ENCODE measurements around the gene CPNE6.

The CPNE6 gene

DNA sequence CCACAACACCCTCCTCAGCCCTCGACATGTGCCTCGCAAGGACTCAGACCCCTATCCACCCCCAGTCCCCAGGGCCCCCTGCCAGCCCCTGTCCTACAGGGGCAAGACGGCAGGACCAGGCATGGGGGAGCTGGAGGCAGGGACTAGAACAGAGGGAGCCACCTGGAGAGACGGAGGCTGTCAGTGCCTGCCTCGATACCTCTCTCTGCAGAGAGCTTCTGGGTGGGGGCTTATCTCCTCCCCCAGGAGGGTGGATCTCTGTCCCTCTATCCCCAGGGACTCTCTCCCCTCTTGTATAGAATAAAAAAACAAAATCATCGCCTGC is 2.0 kb upstream of the CPNE6 start:
- no peak for DNase-seq (ENCODE audit: low read depth in 2 of 2)

DNA sequence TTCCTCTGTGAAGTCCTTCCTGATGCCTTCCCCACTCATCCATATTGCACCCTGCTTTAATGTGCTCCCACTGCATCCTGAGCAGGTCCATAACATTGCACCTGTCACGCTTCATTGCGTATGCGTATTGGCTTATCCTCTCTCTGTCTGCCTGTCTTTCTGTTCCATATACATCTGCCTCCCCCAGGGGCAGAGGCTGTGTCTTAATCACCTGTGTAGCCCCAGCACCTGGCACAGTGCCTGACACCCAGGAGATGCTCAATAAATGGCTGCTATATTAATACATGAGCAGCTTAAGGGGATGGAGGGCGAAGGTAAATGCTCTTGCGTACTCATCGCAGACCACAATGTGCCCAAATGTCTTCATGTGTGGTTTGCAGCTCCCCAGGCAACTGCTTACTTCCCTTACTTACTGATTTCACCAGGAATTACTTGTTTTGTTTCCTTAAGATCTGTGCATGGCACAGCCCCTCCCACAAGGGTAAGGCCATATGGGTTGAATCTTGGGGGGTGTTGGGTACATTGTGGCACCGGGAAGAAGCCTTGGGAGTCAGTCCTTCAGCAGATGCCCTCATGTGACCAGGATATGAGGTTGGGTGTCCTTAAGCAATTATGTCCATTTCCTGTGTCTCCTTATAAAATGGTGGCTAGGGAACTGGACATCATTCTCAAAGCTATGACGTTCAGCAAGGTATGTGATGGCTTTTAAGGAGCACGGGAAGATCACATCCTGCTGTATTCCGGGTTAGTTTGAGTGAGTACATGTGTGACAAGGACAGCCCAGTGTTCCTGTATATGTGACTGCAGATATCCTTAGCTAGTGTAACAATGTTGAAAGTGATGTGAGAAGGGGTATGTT is 848 bp upstream of the CPNE6 start:
- DNase-seq (ENCODE audit: low read depth in 2 of 2) = no peak

DNA sequence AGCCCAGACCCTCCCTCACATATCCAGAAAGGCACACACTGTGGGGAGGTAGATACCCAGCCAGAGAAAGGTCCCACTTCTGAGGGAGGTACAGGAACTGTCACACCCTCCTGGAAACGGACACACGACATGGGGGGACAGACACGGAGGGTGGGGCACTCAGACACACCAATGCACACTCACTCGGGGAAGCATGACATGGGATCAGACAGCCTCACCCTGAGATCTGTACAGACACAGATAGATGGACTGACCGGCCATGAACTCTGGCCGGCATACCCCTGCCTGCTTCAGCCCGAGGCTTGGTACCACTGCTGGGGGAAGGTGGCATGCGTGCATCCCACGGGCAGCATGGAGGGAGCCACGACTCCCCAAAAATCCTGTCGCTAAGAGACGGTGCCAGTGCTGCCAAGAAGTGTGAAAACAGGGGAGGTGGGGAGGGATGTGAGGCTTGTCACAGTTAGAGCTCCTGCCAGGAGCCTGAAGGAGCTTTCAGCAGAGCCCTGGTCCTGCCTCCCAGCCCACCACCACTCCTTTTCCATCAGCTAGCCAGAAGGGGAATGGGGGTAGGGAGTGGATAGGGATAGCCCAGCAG is 571 bp downstream of the CPNE6 start:
- no peak for DNase-seq (ENCODE audit: low read depth in 2 of 2)

DNA sequence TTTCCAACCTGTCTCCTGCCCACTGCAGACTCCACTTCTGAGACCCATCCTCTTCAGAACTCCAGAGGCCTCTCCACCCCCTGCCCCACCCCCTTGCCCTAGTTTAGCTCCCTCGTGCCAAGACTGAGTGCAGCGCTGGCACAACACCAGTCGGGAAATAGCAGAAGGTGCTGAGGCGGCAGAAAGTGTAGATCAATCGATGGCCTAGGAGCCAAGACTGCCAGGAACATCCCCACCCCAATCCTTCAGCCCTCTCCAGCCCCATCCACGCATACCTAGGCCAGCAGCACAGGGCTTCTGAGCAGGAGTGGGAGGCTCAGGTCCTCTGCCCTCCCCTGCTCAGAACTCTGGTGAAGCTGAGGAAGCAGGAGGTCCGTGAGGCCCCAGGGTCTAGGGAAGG is 1.1 kb downstream of the CPNE6 start:
- DNase-seq (ENCODE audit: low read depth in 2 of 2) = no peak

DNA sequence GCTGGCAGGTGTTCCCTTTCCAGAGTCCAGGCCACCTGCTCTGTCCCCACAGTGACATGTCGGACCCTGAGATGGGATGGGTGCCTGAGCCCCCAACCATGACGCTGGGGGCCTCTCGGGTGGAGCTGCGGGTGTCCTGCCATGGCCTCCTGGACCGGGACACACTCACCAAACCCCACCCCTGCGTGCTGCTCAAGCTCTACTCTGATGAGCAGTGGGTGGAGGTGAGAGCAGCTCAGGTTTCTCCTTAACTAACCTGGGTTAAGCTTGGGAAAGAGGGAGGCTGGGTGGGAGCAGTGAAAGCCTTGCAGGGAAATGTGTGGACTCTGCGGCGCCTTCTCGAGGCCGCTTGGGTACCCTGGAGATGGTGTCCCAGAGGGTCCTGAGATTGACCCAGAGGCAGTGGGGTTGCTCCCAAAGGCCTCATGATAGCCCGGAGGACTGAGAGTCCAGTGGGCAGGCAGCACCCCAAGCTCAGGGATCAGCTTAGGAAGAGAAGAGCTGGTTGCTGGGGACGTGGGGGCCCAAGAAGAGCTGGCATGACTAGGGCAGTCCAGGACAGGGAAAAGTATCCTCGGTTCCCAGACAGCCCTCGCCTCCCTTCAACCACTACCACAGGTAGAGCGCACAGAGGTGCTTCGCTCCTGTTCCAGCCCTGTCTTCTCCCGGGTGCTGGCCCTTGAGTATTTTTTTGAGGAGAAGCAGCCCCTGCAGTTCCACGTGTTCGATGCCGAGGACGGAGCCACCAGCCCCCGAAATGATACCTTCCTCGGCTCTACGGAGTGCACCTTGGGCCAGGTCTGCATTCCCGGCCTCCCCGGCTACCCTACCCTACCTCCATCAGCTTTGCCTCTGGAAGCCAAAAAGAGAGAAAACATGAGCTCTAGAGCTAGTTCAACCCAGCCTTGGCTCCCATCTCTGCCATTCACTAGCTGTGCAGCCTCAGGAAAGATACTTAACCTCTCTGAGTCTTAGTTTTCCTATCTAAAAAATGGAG is 1.8 kb downstream of the CPNE6 start:
- DNase-seq (ENCODE audit: low read depth in 2 of 2) = no peak

DNA sequence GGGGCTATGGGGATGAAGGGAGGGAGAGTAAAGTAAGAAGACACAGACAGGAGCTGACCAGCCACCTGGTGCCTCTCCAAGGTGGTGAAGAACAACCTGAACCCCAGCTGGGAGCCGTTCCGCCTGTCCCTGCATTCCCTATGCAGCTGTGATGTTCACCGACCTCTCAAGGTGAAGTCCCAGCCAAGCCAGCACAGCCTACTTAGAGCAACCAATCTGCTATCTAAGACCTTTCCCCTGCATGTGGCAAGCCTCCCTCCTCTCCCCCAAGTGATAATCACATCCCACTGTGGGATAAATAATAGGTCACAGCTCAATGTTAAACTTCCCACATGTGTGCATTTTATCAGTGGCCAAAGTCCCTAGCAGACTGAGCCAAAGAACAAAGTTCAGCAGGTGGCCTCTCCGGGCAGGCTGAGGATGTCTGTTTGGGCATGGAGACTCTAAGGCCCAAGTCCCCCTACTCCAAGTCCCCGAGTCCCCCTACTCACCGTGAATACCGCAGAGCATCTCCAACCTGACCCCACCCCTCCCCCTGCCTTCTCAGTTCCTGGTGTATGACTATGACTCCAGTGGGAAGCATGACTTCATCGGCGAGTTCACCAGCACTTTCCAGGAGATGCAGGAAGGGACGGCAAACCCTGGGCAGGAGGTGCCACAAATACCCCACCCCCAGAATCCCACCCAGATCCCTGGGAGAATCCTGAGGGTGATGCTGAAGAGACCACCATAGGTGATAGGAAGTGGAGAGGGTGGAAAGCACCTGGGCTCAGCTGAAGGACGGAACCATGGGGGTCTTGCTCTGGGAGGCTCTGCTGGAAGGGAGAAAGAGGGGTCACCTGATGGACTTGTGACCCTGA is 3.5 kb downstream of the CPNE6 start:
- no peak for DNase-seq (ENCODE audit: low read depth in 2 of 2)

DNA sequence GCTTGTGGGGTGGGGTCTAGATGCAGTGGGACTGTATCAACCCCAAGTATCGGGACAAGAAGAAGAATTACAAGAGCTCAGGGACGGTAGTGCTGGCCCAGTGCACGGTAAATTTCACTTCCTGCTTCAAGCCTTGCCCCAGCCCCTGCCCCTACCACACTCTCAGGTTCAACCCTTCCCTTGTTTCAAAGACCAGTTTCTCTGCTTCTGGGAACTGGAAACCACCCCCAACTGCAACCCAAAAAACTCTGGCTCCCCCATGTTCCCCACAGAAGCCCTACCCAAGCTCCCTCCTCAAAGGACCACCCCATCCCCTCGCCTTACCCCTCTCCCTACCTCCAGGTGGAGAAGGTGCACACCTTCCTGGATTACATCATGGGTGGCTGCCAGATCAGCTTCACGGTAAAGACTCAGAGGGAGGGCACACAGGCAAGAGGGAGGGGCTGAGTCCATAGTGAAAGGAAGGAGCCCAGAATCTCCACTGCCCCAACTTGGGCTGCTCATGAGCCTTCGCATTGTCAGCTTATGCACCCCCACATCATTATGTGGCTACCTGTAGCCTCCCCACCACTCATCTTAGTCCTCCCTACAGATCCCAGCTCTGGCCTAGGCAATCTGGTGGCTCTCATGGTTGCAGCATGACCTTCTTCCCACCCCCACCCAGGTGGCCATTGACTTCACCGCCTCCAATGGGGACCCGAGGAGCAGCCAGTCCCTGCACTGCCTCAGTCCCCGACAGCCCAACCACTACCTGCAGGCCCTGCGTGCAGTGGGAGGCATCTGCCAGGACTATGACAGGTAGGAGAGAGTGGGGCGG is 4.3 kb downstream of the CPNE6 start:
- DNase-seq (ENCODE audit: low read depth in 2 of 2) = no peak

DNA sequence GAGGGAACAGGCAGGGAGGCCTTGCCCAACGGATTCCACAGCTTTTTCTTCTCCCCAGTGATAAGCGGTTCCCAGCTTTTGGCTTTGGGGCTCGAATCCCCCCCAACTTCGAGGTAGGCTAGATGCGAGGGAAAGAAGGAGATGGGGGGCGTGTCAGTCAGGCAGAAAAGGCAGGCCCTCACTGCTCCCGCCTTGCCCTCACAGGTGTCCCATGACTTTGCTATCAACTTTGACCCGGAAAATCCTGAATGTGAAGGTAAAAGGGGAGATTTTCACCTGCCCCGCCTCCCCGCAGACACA is 4.9 kb downstream of the CPNE6 start:
- no peak for DNase-seq (ENCODE audit: low read depth in 2 of 2)

DNA sequence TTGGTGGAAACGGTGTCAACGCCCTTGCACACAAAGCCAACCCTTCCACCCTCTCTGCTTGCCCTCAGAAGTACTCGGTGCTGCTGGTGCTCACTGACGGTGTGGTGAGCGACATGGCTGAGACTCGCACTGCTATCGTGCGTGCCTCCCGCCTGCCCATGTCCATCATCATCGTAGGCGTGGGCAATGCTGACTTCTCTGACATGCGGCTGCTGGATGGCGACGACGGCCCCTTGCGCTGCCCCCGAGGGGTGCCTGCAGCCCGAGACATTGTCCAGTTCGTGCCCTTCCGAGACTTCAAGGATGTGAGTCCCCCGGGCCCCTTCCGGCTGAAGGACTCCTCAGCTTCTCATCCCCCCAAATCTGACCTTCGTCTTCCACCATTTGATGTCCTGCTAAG is 5.7 kb downstream of the CPNE6 start:
- no peak for DNase-seq (ENCODE audit: low read depth in 2 of 2)

DNA sequence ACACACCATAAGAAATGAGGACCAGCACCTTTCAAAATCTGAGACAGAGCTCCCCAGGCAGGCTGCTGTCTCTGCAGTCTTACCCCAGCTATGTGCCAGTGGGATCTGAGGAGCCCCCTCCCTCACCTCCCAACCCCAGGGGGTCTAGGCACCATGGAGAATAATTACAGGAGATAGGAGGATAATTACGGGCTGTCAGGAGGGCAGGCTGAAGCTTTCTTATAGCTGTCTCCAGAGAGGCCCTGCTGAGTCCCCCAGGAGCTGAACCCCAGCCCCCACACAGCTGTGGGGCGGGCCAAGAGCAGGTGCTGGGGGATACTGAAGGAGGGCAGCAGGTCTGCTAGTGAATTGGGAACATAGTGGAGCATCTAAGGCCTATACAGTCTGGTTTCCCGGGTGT is 6.8 kb downstream of the CPNE6 start:
- no peak for DNase-seq (ENCODE audit: low read depth in 2 of 2)

DNA sequence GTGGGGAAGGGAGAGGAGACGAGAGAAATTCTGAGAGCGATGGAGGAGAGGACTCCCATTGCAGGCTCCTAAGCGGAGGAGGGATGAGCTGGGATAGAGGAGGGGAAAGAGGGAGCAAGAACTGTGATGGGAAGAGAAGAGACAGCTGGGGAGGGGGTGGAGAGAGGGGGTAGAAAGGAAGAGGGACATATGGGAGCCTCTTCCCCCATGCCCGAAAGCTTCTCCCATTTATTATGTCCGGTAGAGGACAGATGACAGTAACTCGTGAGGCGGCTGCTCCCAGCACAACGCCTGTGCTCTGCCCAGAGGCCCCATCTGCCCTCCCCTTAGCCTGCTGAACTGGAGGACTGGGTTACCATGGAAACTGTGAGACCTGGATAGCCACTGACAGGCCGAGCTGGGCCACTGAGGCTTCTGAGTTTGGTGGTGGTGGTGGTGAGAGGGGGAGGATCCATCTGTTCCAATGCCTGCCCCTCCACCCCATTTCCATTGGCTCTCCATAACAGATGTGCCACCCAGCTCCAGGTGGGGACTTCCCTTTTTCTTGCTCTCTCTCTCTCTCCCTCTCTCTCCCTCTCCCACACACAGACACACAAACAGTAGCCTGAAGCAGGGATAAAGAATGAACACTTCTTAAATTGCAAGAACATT is 8.3 kb downstream of the CPNE6 start:
- no peak for DNase-seq (ENCODE audit: low read depth in 2 of 2)

DNA sequence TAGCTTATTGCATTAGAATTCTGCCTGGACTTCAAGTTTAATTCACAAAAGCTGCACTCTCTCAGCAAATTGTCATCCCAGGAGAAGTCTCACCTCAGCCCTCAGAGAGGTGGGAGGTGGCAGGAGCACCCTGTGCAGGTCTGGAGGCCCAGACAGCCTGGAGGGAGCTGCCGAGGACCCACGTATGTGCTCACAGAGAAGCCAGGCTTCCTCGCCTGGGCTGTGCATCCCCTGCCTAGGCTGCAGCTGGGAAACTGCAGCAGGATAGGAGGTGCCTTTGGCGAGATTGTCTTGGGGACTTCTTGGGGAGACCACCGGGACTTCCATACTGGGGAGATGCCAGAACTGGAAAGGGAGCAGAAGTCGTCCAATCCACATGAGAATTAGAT is 8.8 kb downstream of the CPNE6 start:
- DNase-seq (ENCODE audit: low read depth in 2 of 2) = no peak

DNA sequence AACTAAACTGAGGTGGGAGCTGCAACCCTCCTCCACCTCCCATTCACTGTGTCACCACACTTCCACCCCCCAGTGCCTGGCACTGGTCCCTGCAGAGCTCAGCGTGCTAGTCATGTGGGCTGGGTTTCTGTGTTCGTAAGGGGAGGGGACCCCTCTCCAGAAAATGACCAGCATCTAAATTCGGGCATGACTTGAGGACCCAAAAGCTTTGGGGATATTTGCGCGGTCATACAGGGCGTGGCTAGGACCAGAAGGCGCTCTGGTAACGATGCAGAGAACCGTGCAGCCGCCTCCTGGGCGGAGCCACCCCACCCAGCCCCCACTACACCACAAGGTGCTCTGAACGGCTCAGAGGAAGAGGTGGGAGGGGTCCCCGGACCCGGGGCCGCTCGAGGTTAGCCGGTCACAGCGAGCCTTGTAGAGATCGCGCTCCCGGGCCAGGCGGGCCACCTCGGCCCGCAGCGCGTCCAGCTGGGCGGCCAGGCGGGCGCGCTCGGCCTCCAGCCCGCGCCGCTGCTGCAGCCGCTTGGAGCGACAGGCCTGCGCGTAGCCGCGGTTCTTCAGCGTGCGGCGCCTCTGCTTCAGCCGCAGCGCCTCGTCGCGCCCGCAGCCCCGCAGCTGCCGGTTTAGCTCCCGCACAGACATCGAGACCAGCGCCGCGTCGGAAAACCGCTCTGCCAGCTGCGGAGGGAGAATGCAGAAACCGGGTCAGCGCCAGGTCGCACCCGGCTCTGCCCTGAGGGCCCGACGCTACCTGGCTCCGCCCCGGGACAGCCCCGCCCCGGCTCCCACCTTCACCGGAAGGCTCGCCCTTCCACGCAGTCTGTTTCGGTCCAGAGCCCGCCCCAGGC is 9.8 kb downstream of the CPNE6 start:
- peak; percentile 30 to 61 for DNase-seq (ENCODE audit: low read depth in 2 of 2)

DNA sequence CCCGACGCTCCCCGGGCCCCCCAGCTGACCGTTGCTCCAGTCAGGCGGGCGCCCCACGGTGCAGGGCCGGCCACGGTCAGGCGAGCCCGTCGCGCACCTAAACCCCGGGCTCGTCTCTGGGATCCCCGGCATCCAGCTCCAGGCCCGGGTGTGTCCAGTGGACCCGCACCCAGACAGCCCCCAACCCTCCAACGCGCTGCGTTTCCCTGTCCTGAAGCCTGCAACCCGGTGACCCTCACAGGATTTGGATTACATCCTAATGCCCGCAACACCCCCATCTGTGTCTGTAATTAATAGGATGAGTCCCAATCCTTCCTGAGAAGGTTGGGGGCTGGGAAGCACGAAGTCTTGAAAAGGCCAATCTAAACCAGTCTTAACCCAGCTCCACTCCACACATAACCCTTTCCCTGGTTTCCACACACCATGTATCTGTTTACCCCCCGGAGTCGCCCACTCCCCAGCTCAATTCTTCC is 10.4 kb downstream of the CPNE6 start:
- DNase-seq (ENCODE audit: low read depth in 2 of 2) = no peak

DNA sequence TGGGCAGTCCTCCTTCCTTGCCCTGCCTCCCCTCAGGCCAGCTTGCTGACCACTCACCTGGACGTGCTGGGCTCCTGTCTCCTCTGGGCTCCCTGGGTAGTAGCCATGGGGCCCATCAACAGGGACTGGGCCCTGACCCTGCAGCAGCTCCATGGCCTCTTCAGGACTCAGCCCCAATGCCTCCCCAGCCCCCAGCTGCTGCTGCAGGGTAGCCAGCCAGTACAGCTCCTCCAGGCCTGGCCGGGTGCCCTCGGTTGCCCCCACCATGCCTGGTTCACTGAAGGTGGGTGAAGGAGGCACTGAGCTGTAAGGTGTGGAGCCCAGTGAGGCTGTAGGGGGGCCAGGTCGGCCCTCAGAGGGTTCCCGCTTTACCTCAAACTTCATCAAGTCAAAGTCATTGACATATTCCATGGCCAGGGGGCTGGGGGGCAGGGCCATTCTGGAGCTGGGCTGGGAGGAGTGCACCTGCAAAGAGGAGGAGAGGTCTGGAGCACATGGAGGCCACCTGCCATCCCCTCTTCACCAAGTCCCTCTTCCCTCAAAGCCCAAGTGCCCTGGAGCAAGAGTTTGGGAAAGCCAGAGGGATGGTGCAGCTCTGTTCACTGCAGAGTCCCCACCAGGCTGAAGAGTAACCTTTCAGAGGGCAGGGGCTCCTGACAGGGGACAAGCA is 11.2 kb downstream of the CPNE6 start:
- no peak for DNase-seq (ENCODE audit: low read depth in 2 of 2)

DNA sequence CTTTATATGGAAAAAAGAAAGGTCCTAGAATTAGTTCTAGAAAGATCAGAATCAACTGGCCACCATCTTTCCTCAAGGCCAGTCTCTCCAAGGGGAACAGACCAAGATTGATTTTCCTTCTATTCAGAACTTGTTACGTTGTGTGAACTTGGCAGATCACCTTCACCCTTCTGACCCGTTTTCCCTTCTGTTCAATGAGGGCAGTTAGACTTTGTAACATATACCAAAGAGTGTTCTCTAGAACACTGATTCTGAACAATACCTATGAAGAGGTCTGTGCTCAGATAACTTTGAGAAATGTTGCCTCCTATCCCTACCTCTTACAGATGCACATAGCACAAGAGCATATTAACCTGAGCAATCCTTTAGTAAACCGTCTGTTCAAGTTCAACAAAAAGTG is 12.1 kb downstream of the CPNE6 start:
- no peak for DNase-seq (ENCODE audit: low read depth in 2 of 2)

DNA sequence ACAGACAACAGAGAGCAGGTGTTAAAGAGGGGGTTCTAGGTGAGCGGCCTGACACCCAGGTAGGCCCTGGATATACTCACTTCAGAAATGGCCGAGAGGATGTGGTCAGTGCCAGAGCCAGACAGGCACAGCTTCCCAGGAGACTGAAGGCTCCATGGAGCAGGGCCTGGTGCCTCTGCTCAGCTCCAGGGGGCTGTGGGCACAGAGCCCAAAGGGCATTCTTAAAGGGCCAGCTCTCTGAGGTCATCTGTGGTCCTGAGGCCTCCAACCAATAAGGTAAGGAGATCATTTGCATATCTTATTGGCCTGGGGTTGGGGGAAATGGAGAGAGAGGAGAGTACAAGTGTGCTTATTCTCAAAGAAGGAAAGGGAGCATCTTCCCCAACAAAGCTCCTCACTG is 13.1 kb downstream of the CPNE6 start:
- no peak for DNase-seq (ENCODE audit: low read depth in 2 of 2)

DNA sequence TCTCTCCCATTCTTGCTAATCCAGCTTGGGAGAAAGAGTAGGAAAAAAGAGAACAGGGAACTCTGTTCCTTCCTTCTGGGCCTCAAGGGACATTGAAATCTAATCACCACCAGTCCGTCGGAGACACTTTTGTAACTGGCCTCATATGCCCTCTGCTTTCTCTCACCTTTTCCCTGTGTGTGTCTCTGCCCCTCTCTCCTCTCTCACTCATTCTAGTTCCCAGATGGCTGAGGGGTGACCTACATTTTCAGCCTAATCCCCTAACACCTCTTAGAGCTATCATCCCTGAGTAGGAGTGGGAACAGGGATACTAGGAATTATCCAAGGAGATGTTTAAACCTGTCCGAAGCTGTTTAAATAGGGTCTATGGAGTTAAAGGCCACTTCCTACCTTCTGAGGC is 13.9 kb downstream of the CPNE6 start:
- no peak for DNase-seq (ENCODE audit: low read depth in 2 of 2)

Data from stimulated activated CD8-positive, alpha-beta memory T cell treated with anti-CD3 and anti-CD28 coated beads, Interleukin-7, amount 100 ng/mL, for 4 hours (primary cell).